22Rv1 (cell line): ENCODE data around the gene AUP1.

Source experiments
- CTCF ChIP-seq: fragments of 450-650 bp; IDR thresholded peaks from 2 replicates; pipeline ENCODE4 v1.5.1; 2017; ENCODE audit warnings: mild to moderate bottlenecking
- ZFX ChIP-seq: fragments of 450-650 bp; IDR thresholded peaks from 2 replicates; pipeline ENCODE4 v1.6.1; 2017; ENCODE audit warnings: antibody characterized with exemption, borderline replicate concordance

GRCh38 chr2:74571058-74571457 lies 41.6 kb upstream of the AUP1 start:
- no peak for TF ChIP-seq CTCF
- TF ChIP-seq ZFX = no peak
